ENCODE data around the gene COL9A1. TPM values are rescaled to one million over a fixed set of nuclear protein-coding genes. Genes with fewer than 3 reads are reported as not detected.

The COL9A1 gene
- total RNA-seq, 1 experiment from 2014 or later, result not detected

- H3K4me1 ChIP-seq (ENCODE audit: control insufficient read depth in 1 of 2, insufficient read depth in 2 of 2, low read length in 2 of 2), result peaks cover 0 to 3% of the 10 kb centered on the region in 2 experiments; a peak in 2 of 4 replicates
- no TSS peak for BruUV-seq (replicated peaks)
- no peak overlapping the region for H3K4me2 ChIP-seq (ENCODE audit: low read length)
- H3K27me3 ChIP-seq (ENCODE audit: insufficient read depth, low read length), result peaks cover 73% of the 10 kb centered on the region
- no peaks in the 10 kb centered on the region for H3K36me3 ChIP-seq (ENCODE audit: control insufficient read depth in 1 of 2, insufficient read depth in 2 of 2, low read length in 2 of 2)
- no peaks in the 10 kb centered on the region for H3K79me2 ChIP-seq (ENCODE audit: insufficient read depth, low read length)
- POLR2A ChIA-PET, result no interaction called here
- RAD21 ChIA-PET (ENCODE audit: low non-redundant PET in 1 of 2, low total read pairs in 2 of 2, uncharacterized antibody in 2 of 2, unreplicated experiment in 2 of 2), result no interaction called here
- H3K4me3 ChIP-seq (replicated peaks in 1 of 2; ENCODE audit: low read depth in 1 of 2, low read length in 2 of 2), result no peak overlapping the region
- intact Hi-C loops (cut with micrococcal nuclease), result loop anchor here (10.0 kb wide), 1 partner anchor 648 kb away; the partner anchor contains the start of gene B3GAT2
- TF ChIP-seq EZH2phosphoT487 (IDR thresholded peaks at IDR 0.05; ENCODE audit: borderline replicate concordance), result no peak
- TF ChIP-seq REST (IDR thresholded peaks at IDR 0.05; ENCODE audit: low read depth), result no peak
- no peak for TF ChIP-seq POLR2A (IDR thresholded peaks at IDR 0.05; ENCODE audit: borderline replicate concordance, extremely low read depth, insufficient read depth, insufficient read length)
- TF ChIP-seq EGR1 (IDR thresholded peaks at IDR 0.05; ENCODE audit: low read depth), result no peak
- TF ChIP-seq ZNF274 (IDR thresholded peaks at IDR 0.05; ENCODE audit: low read depth, low read length), result no peak
- no peak overlapping the region for H3K9ac ChIP-seq (ENCODE audit: low read length)
- no peak overlapping the region for H2AFZ ChIP-seq (ENCODE audit: low read depth, low read length, poor library complexity, severe bottlenecking)
- H3K9me3 ChIP-seq (ENCODE audit: control insufficient read depth in 1 of 2, insufficient read depth in 1 of 2, low read depth in 1 of 2, low read length in 2 of 2), result no peaks in the 10 kb centered on the region
- no peaks in the 10 kb centered on the region for H4K20me1 ChIP-seq (ENCODE audit: insufficient read depth)
- DNase-seq (ENCODE audit: low read depth, low spot score) (no peak), ATAC-seq (no peak)
- CTCF ChIA-PET, result interaction anchor here (1.1 kb wide), 1 partner anchor 8 kb away, joined by 3 read pairs; no protein-coding TSS in a partner anchor
- no peaks in the 10 kb centered on the region for H3K9me2 ChIP-seq (ENCODE audit: insufficient read depth)
- no peak overlapping the region for H3K27ac ChIP-seq (ENCODE audit: low read depth, low read length)
Observed at GRCh38 chr6:70307008-70307407, 4.1 kb upstream of the COL9A1 start.

- no peak overlapping the region for H3K9ac ChIP-seq (ENCODE audit: low read length)
- CTCF ChIA-PET, result interaction anchor here (1.3 to 2.0 kb wide), 2 partner anchors 67 to 84 kb away, joined by 4 to 6 read pairs; no protein-coding TSS in a partner anchor
- no peaks in the 10 kb centered on the region for H3K36me3 ChIP-seq (ENCODE audit: control insufficient read depth in 1 of 2, insufficient read depth in 2 of 2, low read length in 2 of 2)
- no peak overlapping the region for H3K4me2 ChIP-seq (ENCODE audit: low read length)
- H3K4me1 ChIP-seq (ENCODE audit: control insufficient read depth in 1 of 2, insufficient read depth in 2 of 2, low read length in 2 of 2), result no peaks in the 10 kb centered on the region
- H3K4me3 ChIP-seq (replicated peaks in 1 of 2; ENCODE audit: low read depth in 1 of 2, low read length in 2 of 2), result no peak overlapping the region
- no peak overlapping the region for H2AFZ ChIP-seq (ENCODE audit: low read depth, low read length, poor library complexity, severe bottlenecking)
- POLR2A ChIA-PET, result no interaction called here
- no peaks in the 10 kb centered on the region for H4K20me1 ChIP-seq (ENCODE audit: insufficient read depth)
- RAD21 ChIA-PET (ENCODE audit: low non-redundant PET in 1 of 2, low total read pairs in 2 of 2, uncharacterized antibody in 2 of 2, unreplicated experiment in 2 of 2), result no interaction called here
- no TSS peak for BruUV-seq (replicated peaks)
- peaks cover 64% of the 10 kb centered on the region for H3K27me3 ChIP-seq (ENCODE audit: insufficient read depth, low read length)
- H3K9me2 ChIP-seq (ENCODE audit: insufficient read depth), result no peaks in the 10 kb centered on the region
- H3K27ac ChIP-seq (ENCODE audit: low read depth, low read length), result no peak overlapping the region
- intact Hi-C loops (cut with micrococcal nuclease), result loop anchor here (10.0 kb wide), 1 partner anchor 650 kb away; the partner anchor contains the start of gene B3GAT2
- ATAC-seq, result no peak
- H3K9me3 ChIP-seq (ENCODE audit: control insufficient read depth in 1 of 2, insufficient read depth in 1 of 2, low read depth in 1 of 2, low read length in 2 of 2), result no peaks in the 10 kb centered on the region
- no peak for DNase-seq (ENCODE audit: low read depth, low spot score)
- H3K79me2 ChIP-seq (ENCODE audit: insufficient read depth, low read length), result no peaks in the 10 kb centered on the region
- no peak for TF ChIP-seq CEBPB (IDR thresholded peaks at IDR 0.05; ENCODE audit: low read depth)
- no peak for TF ChIP-seq MAX (IDR thresholded peaks at IDR 0.05)
- TF ChIP-seq SRF (IDR thresholded peaks at IDR 0.05; ENCODE audit: low read depth), result no peak
- TF ChIP-seq POLR2AphosphoS5 (IDR thresholded peaks at IDR 0.05; ENCODE audit: low read depth, low read length), result no peak
- TF ChIP-seq YY1 (IDR thresholded peaks at IDR 0.05; ENCODE audit: extremely low read depth, insufficient replicate concordance, low read depth, low read length), result no peak
- no peak for TF ChIP-seq TCF7L2 (IDR thresholded peaks at IDR 0.05; ENCODE audit: borderline replicate concordance, extremely low read depth, insufficient read depth, insufficient read length)
- no peak for TF ChIP-seq REST (IDR thresholded peaks at IDR 0.05; ENCODE audit: low read depth)
- no peak for TF ChIP-seq RAD21 (IDR thresholded peaks at IDR 0.05; ENCODE audit: low read depth)
- no peak for TF ChIP-seq EGR1 (IDR thresholded peaks at IDR 0.05; ENCODE audit: low read depth)
- TF ChIP-seq ELF1 (IDR thresholded peaks at IDR 0.05; ENCODE audit: borderline replicate concordance, low read depth), result no peak
Observed at GRCh38 chr6:70304616-70305015, 1.7 kb upstream of the COL9A1 start.

All from HCT116 (cell line).